ENCODE data around the gene PTH.

The PTH gene

GRCh38 chr11:13462901-13463778, 32.7 kb downstream of the PTH start, which contains the start of gene BTBD10:
Gene BTBD10, minus strand, starts transcription at chr11:13463222. Its CDS starts 18,098 bp downstream, at chr11:13445124.
- H3K4me3 ChIP-seq (ENCODE audit: low read depth, low read length), result peak within 1 kb of the TSS; percentile 99
- H3K27ac ChIP-seq (ENCODE audit: extremely low read depth, low read depth, low read length), result peak within 1 kb of the TSS; percentile 38
- H3K4me1 ChIP-seq (ENCODE audit: control insufficient read depth, insufficient read depth, low read length), result no peaks in the 10 kb centered on the region
- no peaks in the 10 kb centered on the region for H3K9me3 ChIP-seq (ENCODE audit: control insufficient read depth, insufficient read depth, low read depth, low read length)
- ChIA-PET POLR2A (interaction anchor here (0.6 to 1.4 kb wide), 21 partner anchors 8 to 960 kb away, joined by 3 to 10 read pairs (median 4); partner anchors contain the start of gene FAR1), CTCF (interaction anchor here (0.7 to 2.0 kb wide), 5 partner anchors 14 to 78 kb away, joined by 3 to 6 read pairs (median 4); no protein-coding TSS in a partner anchor)
- H3K36me3 ChIP-seq (ENCODE audit: control insufficient read depth in 2 of 2, insufficient read depth in 1 of 2, low read length in 2 of 2), result peaks cover 0 to 5% of the 10 kb centered on the region in 2 experiments; a peak in 1 of 3 replicates
- TF ChIP-seq ZNF843 (tag by site-specific recombination; IDR thresholded peaks at IDR 0.05), result no peak
- TF ChIP-seq ZNF112 (tag by site-specific recombination; IDR thresholded peaks at IDR 0.05), result no peak
- TF ChIP-seq, protein P1, sequence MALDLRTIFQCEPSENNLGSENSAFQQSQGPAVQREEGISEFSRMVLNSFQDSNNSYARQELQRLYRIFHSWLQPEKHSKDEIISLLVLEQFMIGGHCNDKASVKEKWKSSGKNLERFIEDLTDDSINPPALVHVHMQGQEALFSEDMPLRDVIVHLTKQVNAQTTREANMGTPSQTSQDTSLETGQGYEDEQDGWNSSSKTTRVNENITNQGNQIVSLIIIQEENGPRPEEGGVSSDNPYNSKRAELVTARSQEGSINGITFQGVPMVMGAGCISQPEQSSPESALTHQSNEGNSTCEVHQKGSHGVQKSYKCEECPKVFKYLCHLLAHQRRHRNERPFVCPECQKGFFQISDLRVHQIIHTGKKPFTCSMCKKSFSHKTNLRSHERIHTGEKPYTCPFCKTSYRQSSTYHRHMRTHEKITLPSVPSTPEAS (tag by site-specific recombination; IDR thresholded peaks at IDR 0.05), result no peak
- TF ChIP-seq ZNF48 (tag by site-specific recombination; IDR thresholded peaks at IDR 0.05), result no peak
- TF ChIP-seq, protein P2, sequence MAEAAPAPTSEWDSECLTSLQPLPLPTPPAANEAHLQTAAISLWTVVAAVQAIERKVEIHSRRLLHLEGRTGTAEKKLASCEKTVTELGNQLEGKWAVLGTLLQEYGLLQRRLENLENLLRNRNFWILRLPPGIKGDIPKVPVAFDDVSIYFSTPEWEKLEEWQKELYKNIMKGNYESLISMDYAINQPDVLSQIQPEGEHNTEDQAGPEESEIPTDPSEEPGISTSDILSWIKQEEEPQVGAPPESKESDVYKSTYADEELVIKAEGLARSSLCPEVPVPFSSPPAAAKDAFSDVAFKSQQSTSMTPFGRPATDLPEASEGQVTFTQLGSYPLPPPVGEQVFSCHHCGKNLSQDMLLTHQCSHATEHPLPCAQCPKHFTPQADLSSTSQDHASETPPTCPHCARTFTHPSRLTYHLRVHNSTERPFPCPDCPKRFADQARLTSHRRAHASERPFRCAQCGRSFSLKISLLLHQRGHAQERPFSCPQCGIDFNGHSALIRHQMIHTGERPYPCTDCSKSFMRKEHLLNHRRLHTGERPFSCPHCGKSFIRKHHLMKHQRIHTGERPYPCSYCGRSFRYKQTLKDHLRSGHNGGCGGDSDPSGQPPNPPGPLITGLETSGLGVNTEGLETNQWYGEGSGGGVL (tag by site-specific recombination; IDR thresholded peaks at IDR 0.05), result no peak
- no peak for TF ChIP-seq ZNF776 (tag by site-specific recombination; IDR thresholded peaks at IDR 0.05; ENCODE audit: borderline replicate concordance)
- TF ChIP-seq ZNF19 (tag by site-specific recombination; IDR thresholded peaks at IDR 0.05; ENCODE audit: low read depth), result no peak
- TF ChIP-seq ZNF600 (tag by site-specific recombination; IDR thresholded peaks at IDR 0.05), result peak; percentile 55; the same call in 1 of the 2 replicates
- TF ChIP-seq ZNF223 (tag by site-specific recombination; IDR thresholded peaks at IDR 0.05), result no peak
- no peak for TF ChIP-seq ZNF664 (tag by site-specific recombination; IDR thresholded peaks at IDR 0.05)
- TF ChIP-seq PRDM1 (tag by site-specific recombination; IDR thresholded peaks at IDR 0.05), result no peak
- TF ChIP-seq ZNF302 (tag by site-specific recombination; IDR thresholded peaks at IDR 0.05; ENCODE audit: low read depth), result no peak
- TF ChIP-seq ZNF521 (tag by site-specific recombination; IDR thresholded peaks at IDR 0.05), result no peak
- TF ChIP-seq ZNF335 (tag by site-specific recombination; conservative IDR thresholded peaks at IDR 0.05), result peak; percentile 86
- TF ChIP-seq, protein P3, sequence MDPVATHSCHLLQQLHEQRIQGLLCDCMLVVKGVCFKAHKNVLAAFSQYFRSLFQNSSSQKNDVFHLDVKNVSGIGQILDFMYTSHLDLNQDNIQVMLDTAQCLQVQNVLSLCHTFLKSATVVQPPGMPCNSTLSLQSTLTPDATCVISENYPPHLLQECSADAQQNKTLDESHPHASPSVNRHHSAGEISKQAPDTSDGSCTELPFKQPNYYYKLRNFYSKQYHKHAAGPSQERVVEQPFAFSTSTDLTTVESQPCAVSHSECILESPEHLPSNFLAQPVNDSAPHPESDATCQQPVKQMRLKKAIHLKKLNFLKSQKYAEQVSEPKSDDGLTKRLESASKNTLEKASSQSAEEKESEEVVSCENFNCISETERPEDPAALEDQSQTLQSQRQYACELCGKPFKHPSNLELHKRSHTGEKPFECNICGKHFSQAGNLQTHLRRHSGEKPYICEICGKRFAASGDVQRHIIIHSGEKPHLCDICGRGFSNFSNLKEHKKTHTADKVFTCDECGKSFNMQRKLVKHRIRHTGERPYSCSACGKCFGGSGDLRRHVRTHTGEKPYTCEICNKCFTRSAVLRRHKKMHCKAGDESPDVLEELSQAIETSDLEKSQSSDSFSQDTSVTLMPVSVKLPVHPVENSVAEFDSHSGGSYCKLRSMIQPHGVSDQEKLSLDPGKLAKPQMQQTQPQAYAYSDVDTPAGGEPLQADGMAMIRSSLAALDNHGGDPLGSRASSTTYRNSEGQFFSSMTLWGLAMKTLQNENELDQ (tag by site-specific recombination; IDR thresholded peaks at IDR 0.05; ENCODE audit: low read depth), result no peak
- no peak for TF ChIP-seq OSR2 (tag by site-specific recombination; IDR thresholded peaks at IDR 0.05)
- TF ChIP-seq GLI4 (tag by site-specific recombination; IDR thresholded peaks at IDR 0.05), result no peak
- no peak for TF ChIP-seq ZNF830 (tag by site-specific recombination; IDR thresholded peaks at IDR 0.05; ENCODE audit: low read depth)
- no peak for TF ChIP-seq YY1 (tag by site-specific recombination; IDR thresholded peaks at IDR 0.05)
- TF ChIP-seq SETDB1 (IDR thresholded peaks at IDR 0.05; ENCODE audit: insufficient read length, low read length), result no peak
- no peak for TF ChIP-seq ZNF211 (tag by site-specific recombination; IDR thresholded peaks at IDR 0.05; ENCODE audit: low read depth)
- TF ChIP-seq, protein P4, sequence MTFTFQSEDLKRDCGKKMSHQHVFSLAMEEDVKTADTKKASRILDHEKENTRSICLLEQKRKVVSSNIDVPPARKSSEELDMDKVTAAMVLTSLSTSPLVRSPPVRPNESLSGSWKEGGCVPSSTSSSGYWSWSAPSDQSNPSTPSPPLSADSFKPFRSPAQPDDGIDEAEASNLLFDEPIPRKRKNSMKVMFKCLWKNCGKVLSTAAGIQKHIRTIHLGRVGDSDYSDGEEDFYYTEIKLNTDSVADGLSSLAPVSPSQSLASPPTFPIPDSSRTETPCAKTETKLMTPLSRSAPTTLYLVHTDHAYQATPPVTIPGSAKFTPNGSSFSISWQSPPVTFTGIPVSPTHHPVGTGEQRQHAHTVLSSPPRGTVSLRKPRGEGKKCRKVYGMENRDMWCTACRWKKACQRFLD (tag by site-specific recombination; IDR thresholded peaks at IDR 0.05), result no peak
- TF ChIP-seq PBX3 (CRISPR knock-in tag; IDR thresholded peaks at IDR 0.05), result peak; percentile 76; the same call in 1 of the 2 replicates
- TF ChIP-seq HOXA7 (CRISPR knock-in tag; IDR thresholded peaks at IDR 0.05; ENCODE audit: borderline replicate concordance), result no peak
- TF ChIP-seq, protein P5, sequence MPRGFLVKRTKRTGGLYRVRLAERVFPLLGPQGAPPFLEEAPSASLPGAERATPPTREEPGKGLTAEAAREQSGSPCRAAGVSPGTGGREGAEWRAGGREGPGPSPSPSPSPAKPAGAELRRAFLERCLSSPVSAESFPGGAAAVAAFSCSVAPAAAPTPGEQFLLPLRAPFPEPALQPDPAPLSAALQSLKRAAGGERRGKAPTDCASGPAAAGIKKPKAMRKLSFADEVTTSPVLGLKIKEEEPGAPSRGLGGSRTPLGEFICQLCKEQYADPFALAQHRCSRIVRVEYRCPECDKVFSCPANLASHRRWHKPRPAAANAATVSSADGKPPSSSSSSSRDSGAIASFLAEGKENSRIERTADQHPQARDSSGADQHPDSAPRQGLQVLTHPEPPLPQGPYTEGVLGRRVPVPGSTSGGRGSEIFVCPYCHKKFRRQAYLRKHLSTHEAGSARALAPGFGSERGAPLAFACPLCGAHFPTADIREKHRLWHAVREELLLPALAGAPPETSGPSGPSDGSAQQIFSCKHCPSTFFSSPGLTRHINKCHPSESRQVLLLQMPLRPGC (tag by site-specific recombination; IDR thresholded peaks at IDR 0.05), result no peak; the same call in 1 of the 2 replicates
- TF ChIP-seq ZNF184 (tag by site-specific recombination; IDR thresholded peaks at IDR 0.05), result no peak
- TF ChIP-seq ZNF23 (tag by site-specific recombination; IDR thresholded peaks at IDR 0.05; ENCODE audit: borderline replicate concordance), result no peak
- no peak for TF ChIP-seq ZNF391 (tag by site-specific recombination; IDR thresholded peaks at IDR 0.05; ENCODE audit: borderline replicate concordance, low read depth)

Measured in HEK293 (cell line).